Neutrophil (primary cell): ENCODE measurements around the gene B4GALNT2.
"Not testable (repeated sequence)": the region's sequence is repeated elsewhere in the genome, so short reads cannot be mapped to it uniquely, and the experiment has no call there.

Experiments
- H3K27ac ChIP-seq: fragments of 200-600 bp; sonication (generic); 2 replicates; pipeline ENCODE4 v1.5.1; 2016; ENCODE audit warnings: mild to moderate bottlenecking, moderate library complexity
- H3K27me3 ChIP-seq: fragments of 200-600 bp; sonication (generic); 2 replicates; pipeline ENCODE4 v1.6.0; 2016; ENCODE audit warnings: mild to moderate bottlenecking
- H3K36me3 ChIP-seq: fragments of 200-600 bp; sonication (generic); 2 replicates; pipeline ENCODE4 v1.5.1; 2017
- H3K4me1 ChIP-seq, 2 experiments: fragments of 200-600 bp in 1 of 2; sonication (generic) in 1 of 2; 1 replicate in 1 of 2; 2 replicates in 1 of 2; pipeline versions ENCODE4 v1.5.1 to v1.6.1; 2013 to 2016; ENCODE audit warnings: low read depth in 1 of 2, low read length in 1 of 2, mild to moderate bottlenecking in 1 of 2, moderate library complexity in 1 of 2; ENCODE audit not compliant: control insufficient read depth in 1 of 2, insufficient read depth in 1 of 2
- H3K4me3 ChIP-seq, 2 experiments: fragments of 200-600 bp in 1 of 2; sonication (generic) in 1 of 2; 1 replicate in 1 of 2; 2 replicates in 1 of 2; pipeline ENCODE4 v1.5.1; 2013 to 2016; ENCODE audit warnings: low read depth in 1 of 2, low read length in 1 of 2, mild to moderate bottlenecking in 1 of 2, moderate library complexity in 1 of 2
- H3K9me3 ChIP-seq: fragments of 200-600 bp; sonication (generic); 2 replicates; pipeline ENCODE4 v1.5.1; 2016
- CTCF ChIP-seq: fragments of 200-600 bp; sonication (generic); IDR thresholded peaks from 2 replicates; pipeline ENCODE4 v1.5.1; 2016; ENCODE audit warnings: antibody characterized with exemption

The B4GALNT2 gene

GRCh38 chr17:49089094-49089493 is 43.5 kb upstream of the B4GALNT2 start:
- H3K4me3 ChIP-seq = no peak overlapping the region
- peaks cover 42% of the 10 kb centered on the region for H3K27me3 ChIP-seq
- TF ChIP-seq CTCF = no peak
- H3K9me3 ChIP-seq = no peaks in the 10 kb centered on the region
- no peaks in the 10 kb centered on the region for H3K36me3 ChIP-seq
- no peak overlapping the region for H3K27ac ChIP-seq
- H3K4me1 ChIP-seq = no peaks in the 10 kb centered on the region

GRCh38 chr17:49090878-49091594 is 41.5 kb upstream of the B4GALNT2 start:
- H3K4me3 ChIP-seq = no peak overlapping the region
- H3K27me3 ChIP-seq = peaks cover 32% of the 10 kb centered on the region
- no peaks in the 10 kb centered on the region for H3K36me3 ChIP-seq
- no peak overlapping the region for H3K27ac ChIP-seq
- no peak for TF ChIP-seq CTCF
- H3K4me1 ChIP-seq = no peaks in the 10 kb centered on the region
- no peaks in the 10 kb centered on the region for H3K9me3 ChIP-seq

GRCh38 chr17:49093131-49093530 is 39.4 kb upstream of the B4GALNT2 start:
- Histone ChIP-seq H3K27me3 (peaks cover 20% of the 10 kb centered on the region), H3K27ac (no peak overlapping the region), H3K4me1 (no peaks in the 10 kb centered on the region), H3K9me3 (no peaks in the 10 kb centered on the region), H3K4me3 (no peak overlapping the region), H3K36me3 (no peaks in the 10 kb centered on the region)
- TF ChIP-seq CTCF = no peak

GRCh38 chr17:49100601-49101000 is 32.0 kb upstream of the B4GALNT2 start:
- no peaks in the 10 kb centered on the region for H3K4me1 ChIP-seq
- H3K27me3 ChIP-seq = no peaks in the 10 kb centered on the region
- no peaks in the 10 kb centered on the region for H3K36me3 ChIP-seq
- no peak overlapping the region for H3K27ac ChIP-seq
- no peak for TF ChIP-seq CTCF
- H3K9me3 ChIP-seq = no peaks in the 10 kb centered on the region
- no peak overlapping the region for H3K4me3 ChIP-seq

- H3K9me3 ChIP-seq = no peaks in the 10 kb centered on the region
- no peak overlapping the region for H3K4me3 ChIP-seq
- no peaks in the 10 kb centered on the region for H3K4me1 ChIP-seq
- no peaks in the 10 kb centered on the region for H3K27me3 ChIP-seq
- TF ChIP-seq CTCF = no peak
- no peaks in the 10 kb centered on the region for H3K36me3 ChIP-seq
- no peak overlapping the region for H3K27ac ChIP-seq
These were observed 31.5 kb upstream of the B4GALNT2 start for GRCh38 chr17:49101054-49101534.

- H3K4me1 ChIP-seq, H3K4me3 ChIP-seq, H3K36me3 ChIP-seq, H3K27ac ChIP-seq, H3K9me3 ChIP-seq: not testable (repeated sequence)
- H3K27me3 ChIP-seq = peaks cover 19% of the 10 kb centered on the region
These were observed 29.2 kb upstream of the B4GALNT2 start for GRCh38 chr17:49103360-49103759.
